HEK293 (cell line): Measurements from ENCODE around the gene GAS2L3.
"Not testable (repeated sequence)": the region's sequence is repeated elsewhere in the genome, so short reads cannot be mapped to it uniquely, and the experiment has no call there.

Experiments used
- CTCF ChIA-PET: fragments of 350-600 bp; formaldehyde crosslinking; extraction: SDS; loops from one replicate; lab custom pipeline; 2021; ENCODE audit warnings: antibody characterized with exemption; lab: Yijun Ruan, JAX
- POLR2A ChIA-PET: fragments of 300-600 bp; formaldehyde crosslinking; extraction: SDS; loops from one replicate; lab custom pipeline; 2020; ENCODE audit warnings: antibody characterized with exemption, inconsistent platforms; lab: Yijun Ruan, JAX
- H3K27ac ChIP-seq: fragments of 200-500 bp; sonication (Bioruptor generic); 2 replicates; pipeline ENCODE4 v1.5.1; 2014; ENCODE audit warnings: low read depth, low read length, control low read depth, inconsistent platforms; ENCODE audit errors: extremely low read depth
- H3K36me3 ChIP-seq, 2 experiments: fragments of 200-500 bp in 1 of 2; sonication (Bioruptor generic) in 1 of 2; 1 replicate in 1 of 2; 2 replicates in 1 of 2; pipeline ENCODE4 v1.5.1; 2014 to 2017; ENCODE audit warnings: inconsistent platforms in 2 of 2, low read length in 2 of 2; ENCODE audit not compliant: control insufficient read depth in 2 of 2, insufficient read depth in 1 of 2
- H3K4me1 ChIP-seq: fragments of 200-500 bp; sonication (Bioruptor generic); 2 replicates; pipeline ENCODE4 v1.5.1; 2014; ENCODE audit warnings: mild to moderate bottlenecking, low read length, inconsistent platforms; ENCODE audit not compliant: control insufficient read depth, insufficient read depth
- H3K4me3 ChIP-seq: 2 replicates; pipeline ENCODE4 v1.5.1; 2011; ENCODE audit warnings: low read depth, mild to moderate bottlenecking, control low read depth, low read length, moderate library complexity
- H3K9me3 ChIP-seq: fragments of 200-500 bp; sonication (Bioruptor generic); 2 replicates; pipeline ENCODE4 v1.5.1; 2014; ENCODE audit warnings: low read depth, low read length, inconsistent platforms; ENCODE audit not compliant: control insufficient read depth, insufficient read depth
- FEZF1 ChIP-seq: fragments of 450-650 bp; formaldehyde crosslinking; IDR thresholded peaks from 2 replicates; pipeline ENCODE4 v1.5.1; 2016; ENCODE audit warnings: missing biosample characterization, missing genetic modification characterization
- PRDM1 ChIP-seq: fragments of 450-650 bp; formaldehyde crosslinking; IDR thresholded peaks from 2 replicates; pipeline ENCODE4; 2016; ENCODE audit warnings: missing biosample characterization, missing genetic modification characterization
- PRDM6 ChIP-seq: fragments of 450-650 bp; formaldehyde crosslinking; IDR thresholded peaks from 2 replicates; pipeline ENCODE4 v1.5.1; 2017; ENCODE audit warnings: missing biosample characterization, missing genetic modification characterization
- ZBTB1 ChIP-seq: fragments of 450-650 bp; formaldehyde crosslinking; IDR thresholded peaks from 2 replicates; pipeline ENCODE4 v1.5.1; 2016; ENCODE audit warnings: missing biosample characterization, missing genetic modification characterization
- ZBTB49 ChIP-seq: fragments of 450-650 bp; formaldehyde crosslinking; IDR thresholded peaks from 2 replicates; pipeline ENCODE4 v1.5.1; 2016; ENCODE audit warnings: missing biosample characterization, missing genetic modification characterization, low read depth
- ZBTB8A ChIP-seq: fragments of 450-650 bp; formaldehyde crosslinking; IDR thresholded peaks from 2 replicates; pipeline ENCODE4 v1.5.1; 2016; ENCODE audit warnings: missing biosample characterization, missing genetic modification characterization
- ZNF146 ChIP-seq: fragments of 450-650 bp; formaldehyde crosslinking; IDR thresholded peaks from 2 replicates; pipeline ENCODE4 v1.5.1; 2016; ENCODE audit warnings: missing biosample characterization, missing genetic modification characterization
- ZNF280C ChIP-seq: fragments of 450-650 bp; formaldehyde crosslinking; IDR thresholded peaks from 2 replicates; pipeline ENCODE4 v1.5.1; 2016; ENCODE audit warnings: missing biosample characterization, missing genetic modification characterization
- ZSCAN4 ChIP-seq: fragments of 450-650 bp; formaldehyde crosslinking; IDR thresholded peaks from 2 replicates; pipeline ENCODE4 v1.5.1; 2017; ENCODE audit warnings: missing biosample characterization, missing genetic modification characterization

GAS2L3 gene

GRCh38 chr12:100591979-100592378 lies 18.5 kb downstream of the GAS2L3 start:
- Histone ChIP-seq H3K36me3 (no peaks in the 10 kb centered on the region), H3K27ac (no peak overlapping the region), H3K9me3 (no peaks in the 10 kb centered on the region), H3K4me1 (peaks cover 7% of the 10 kb centered on the region), H3K4me3 (no peak overlapping the region)
- ChIA-PET POLR2A (no interaction called here), CTCF (no interaction called here)
- TF ChIP-seq PRDM1 (tag by site-specific recombination) (no peak), ZSCAN4 (tag by site-specific recombination) (no peak), ZBTB49 (tag by site-specific recombination) (no peak)

- Histone ChIP-seq H3K9me3 (no peaks in the 10 kb centered on the region), H3K4me1 (peaks cover 7% of the 10 kb centered on the region), H3K27ac (no peak overlapping the region), H3K4me3 (no peak overlapping the region), H3K36me3 (no peaks in the 10 kb centered on the region)
- CTCF ChIA-PET = interaction anchor here (0.6 to 1.9 kb wide), 4 partner anchors 189 to 1370 kb away, joined by 3 to 4 read pairs (median 4); no protein-coding TSS in a partner anchor
- POLR2A ChIA-PET = no interaction called here
- TF ChIP-seq ZBTB8A (tag by site-specific recombination) (no peak), ZNF280C (no peak), FEZF1 (tag by site-specific recombination) (peak; percentile 44; the same call in 1 of the 2 replicates), ZBTB1 (tag by site-specific recombination) (no peak)
- TF ChIP-seq, all 188 proteins: peak for 1
These were observed 20.0 kb downstream of the GAS2L3 start for GRCh38 chr12:100593490-100593889.

GRCh38 chr12:100601626-100602025 lies 28.1 kb downstream of the GAS2L3 start:
- TF ChIP-seq PRDM6 (tag by site-specific recombination) (0 out of 2 replicates have a peak, but pooled peaks have one; percentile 7), ZNF146 (tag by site-specific recombination) (no peak)
- Histone ChIP-seq H3K4me1 (no peaks in the 10 kb centered on the region), H3K4me3 (no peak overlapping the region), H3K27ac (no peak overlapping the region), H3K36me3 (peaks cover 4 to 5% of the 10 kb centered on the region in 2 experiments; a peak in 2 of 3 replicates), H3K9me3 (no peaks in the 10 kb centered on the region)
- ChIA-PET POLR2A (no interaction called here), CTCF (no interaction called here)

GRCh38 chr12:100602997-100603396 lies 29.5 kb downstream of the GAS2L3 start:
- H3K4me3 ChIP-seq, H3K27ac ChIP-seq, H3K9me3 ChIP-seq, CTCF ChIA-PET, POLR2A ChIA-PET, H3K4me1 ChIP-seq, H3K36me3 ChIP-seq: not testable (repeated sequence)
